ENCODE results near the gene EEFSEC. TPM values are rescaled to one million over a fixed set of nuclear protein-coding genes. Genes with fewer than 3 reads are reported as not detected.

Gene EEFSEC
- total RNA-seq, 2 experiments from 2014 or later, result 19.2 to 19.6 TPM

- CTCF ChIA-PET, result interaction anchor here (1.3 to 7.6 kb wide), 2 partner anchors 10 to 372 kb away, joined by 3 to 42 read pairs; no protein-coding TSS in a partner anchor
- no peaks in the 10 kb centered on the region for H3K27me3 Mint-ChIP-seq
- no peak for DNase-seq
- intact Hi-C loops (cut with micrococcal nuclease), result no loop called here
- POLR2A ChIA-PET, result no interaction called here
- H3K27ac Mint-ChIP-seq, result no peak overlapping the region
- no peaks in the 10 kb centered on the region for H3K36me3 Mint-ChIP-seq (ENCODE audit: low read depth)
- ATAC-seq, result no peak
- H3K4me1 Mint-ChIP-seq (ENCODE audit: low read depth), result peaks cover 8% of the 10 kb centered on the region
- H3K4me3 Mint-ChIP-seq, result no peak overlapping the region
- H3K9me3 Mint-ChIP-seq, result no peaks in the 10 kb centered on the region
- no peak for TF ChIP-seq CTCF (IDR thresholded peaks at IDR 0.05)
These were observed 83.4 kb downstream of the EEFSEC start for GRCh38 chr3:128236657-128237056.

DNA sequence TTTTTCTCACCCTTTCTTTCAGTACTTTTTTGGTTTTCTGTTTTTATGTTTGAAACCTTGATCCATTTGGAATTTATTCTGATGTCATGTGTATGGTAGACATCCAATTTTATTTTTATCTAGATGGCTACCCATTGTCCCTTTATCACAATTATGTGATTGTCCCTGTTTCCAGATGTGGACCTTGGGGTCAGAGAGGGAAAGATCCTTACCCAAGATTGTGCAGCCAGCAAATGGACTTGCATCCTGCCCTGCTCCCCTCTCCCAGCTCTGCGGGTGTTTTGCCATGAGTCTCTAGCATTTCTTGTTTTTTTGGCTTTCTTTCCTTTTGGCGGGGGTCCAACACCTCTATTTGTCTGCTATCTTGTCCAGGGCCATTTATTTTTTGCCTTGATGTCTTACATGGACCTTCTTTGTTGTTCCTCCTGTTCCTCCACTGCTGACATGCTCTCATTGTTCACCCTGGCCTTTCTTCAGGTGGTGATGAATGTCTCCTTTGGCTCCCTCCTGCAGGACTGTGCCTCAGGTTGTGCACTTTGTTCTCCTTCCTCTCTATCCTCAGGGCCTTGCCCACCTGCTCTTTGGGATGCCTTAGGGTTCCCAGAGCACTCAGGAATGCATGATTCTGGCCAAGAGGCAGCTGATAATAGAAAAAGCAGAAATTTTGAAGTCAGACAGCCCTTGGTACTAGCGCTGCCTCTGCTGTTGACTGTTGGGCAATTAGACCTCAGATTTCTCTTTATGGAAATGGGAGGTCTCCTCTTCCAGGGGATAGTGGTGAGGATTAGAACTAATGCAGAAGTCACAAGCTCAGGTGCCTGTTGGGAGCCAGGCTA is 84.3 kb downstream of the EEFSEC start:
- intact Hi-C loops (cut with micrococcal nuclease), result no loop called here
- DNase-seq (no peak), ATAC-seq (no peak)
- POLR2A ChIA-PET, result no interaction called here
- H3K36me3 Mint-ChIP-seq (ENCODE audit: low read depth), result no peaks in the 10 kb centered on the region
- H3K27ac Mint-ChIP-seq, result no peak overlapping the region
- CTCF ChIA-PET, result interaction anchor here (1.3 to 7.6 kb wide), 2 partner anchors 11 to 371 kb away, joined by 3 to 42 read pairs; no protein-coding TSS in a partner anchor
- H3K27me3 Mint-ChIP-seq, result no peaks in the 10 kb centered on the region
- no peak overlapping the region for H3K4me3 Mint-ChIP-seq
- no peaks in the 10 kb centered on the region for H3K9me3 Mint-ChIP-seq
- no peak for TF ChIP-seq CTCF (IDR thresholded peaks at IDR 0.05)
- H3K4me1 Mint-ChIP-seq (ENCODE audit: low read depth), result peaks cover 9% of the 10 kb centered on the region

GRCh38 chr3:128238184-128238489 is 84.9 kb downstream of the EEFSEC start:
- no peak overlapping the region for H3K27ac Mint-ChIP-seq
- no peaks in the 10 kb centered on the region for H3K9me3 Mint-ChIP-seq
- H3K4me1 Mint-ChIP-seq (ENCODE audit: low read depth), result peaks cover 14% of the 10 kb centered on the region
- ChIA-PET POLR2A (no interaction called here), CTCF (interaction anchor here (7.6 kb wide), 1 partner anchor 12 kb away, joined by 42 read pairs; no protein-coding TSS in a partner anchor)
- H3K36me3 Mint-ChIP-seq (ENCODE audit: low read depth), result peaks cover under 1% of the 10 kb centered on the region
- H3K4me3 Mint-ChIP-seq, result no peak overlapping the region
- intact Hi-C loops (cut with micrococcal nuclease), result no loop called here
- no peak for TF ChIP-seq CTCF (IDR thresholded peaks at IDR 0.05)
- DNase-seq (no peak), ATAC-seq (no peak)
- H3K27me3 Mint-ChIP-seq, result no peaks in the 10 kb centered on the region

DNA sequence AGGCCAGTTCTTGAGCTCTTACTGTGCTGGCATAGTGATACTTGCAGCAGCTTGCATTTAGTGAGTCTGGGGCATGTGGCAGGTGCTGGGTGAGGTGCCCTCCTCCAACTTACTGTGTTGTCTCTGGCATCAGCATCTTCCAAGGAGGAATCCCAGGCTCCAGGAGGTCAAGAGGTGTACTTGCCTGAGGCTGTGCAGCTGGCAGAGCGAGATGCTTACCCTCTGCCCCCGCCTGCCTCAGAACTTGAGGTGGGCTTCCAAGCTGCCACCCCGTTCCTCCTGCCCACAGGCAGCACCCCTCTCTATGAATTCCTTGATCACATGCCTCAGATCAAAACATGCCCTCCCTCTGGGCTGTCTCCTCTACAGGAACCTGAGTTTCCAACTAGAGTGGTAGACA is 86.0 kb downstream of the EEFSEC start:
- no peak overlapping the region for H3K4me3 Mint-ChIP-seq
- no peak for TF ChIP-seq CTCF (IDR thresholded peaks at IDR 0.05)
- ChIA-PET POLR2A (no interaction called here), CTCF (interaction anchor here (7.6 kb wide), 1 partner anchor 13 kb away, joined by 42 read pairs; no protein-coding TSS in a partner anchor)
- no peaks in the 10 kb centered on the region for H3K27me3 Mint-ChIP-seq
- H3K36me3 Mint-ChIP-seq (ENCODE audit: low read depth), result peaks cover 2% of the 10 kb centered on the region
- ATAC-seq (no peak), DNase-seq (no peak)
- no peak overlapping the region for H3K27ac Mint-ChIP-seq
- peaks cover 19% of the 10 kb centered on the region for H3K4me1 Mint-ChIP-seq (ENCODE audit: low read depth)
- no peaks in the 10 kb centered on the region for H3K9me3 Mint-ChIP-seq
- intact Hi-C loops (cut with micrococcal nuclease), result no loop called here

DNA sequence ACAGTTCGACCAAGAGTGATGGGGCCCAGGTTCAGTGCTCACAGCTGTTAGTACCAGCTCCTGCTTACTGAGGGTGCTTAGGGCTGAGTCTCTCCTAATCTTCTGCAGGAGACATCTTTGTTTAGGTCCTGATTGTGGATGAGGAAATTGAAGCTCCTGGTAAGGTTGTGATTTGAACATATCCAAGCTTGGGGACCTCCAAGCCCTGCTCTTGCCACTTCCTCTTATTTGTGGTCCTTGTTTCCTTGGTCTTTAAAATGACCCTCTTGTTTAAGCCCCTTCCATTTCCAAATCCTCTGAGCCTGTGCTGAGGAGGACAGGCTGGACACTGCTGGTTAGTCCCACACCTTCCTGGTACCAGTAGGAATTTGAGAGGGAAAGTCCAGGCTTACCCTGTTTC is 87.0 kb downstream of the EEFSEC start:
- no peak for TF ChIP-seq CTCF (IDR thresholded peaks at IDR 0.05)
- ChIA-PET CTCF (interaction anchor here (7.6 kb wide), 1 partner anchor 14 kb away, joined by 42 read pairs; no protein-coding TSS in a partner anchor), POLR2A (no interaction called here)
- peaks cover 2% of the 10 kb centered on the region for H3K36me3 Mint-ChIP-seq (ENCODE audit: low read depth)
- intact Hi-C loops (cut with micrococcal nuclease), result no loop called here
- H3K27ac Mint-ChIP-seq, result no peak overlapping the region
- ATAC-seq, result no peak
- no peak for DNase-seq
- no peaks in the 10 kb centered on the region for H3K27me3 Mint-ChIP-seq
- no peaks in the 10 kb centered on the region for H3K9me3 Mint-ChIP-seq
- H3K4me1 Mint-ChIP-seq (ENCODE audit: low read depth), result peaks cover 19% of the 10 kb centered on the region
- no peak overlapping the region for H3K4me3 Mint-ChIP-seq
